ENCODE results near the gene RHEB. TPM values are rescaled to one million over a fixed set of nuclear protein-coding genes. Genes with fewer than 3 reads are reported as not detected.
"Not testable (repeated sequence)": the region's sequence is repeated elsewhere in the genome, so short reads cannot be mapped to it uniquely, and the experiment has no call there.

The RHEB gene
- polyA plus RNA-seq, 10 donors = 77.1 to 108 (median 86.1) TPM

DNA sequence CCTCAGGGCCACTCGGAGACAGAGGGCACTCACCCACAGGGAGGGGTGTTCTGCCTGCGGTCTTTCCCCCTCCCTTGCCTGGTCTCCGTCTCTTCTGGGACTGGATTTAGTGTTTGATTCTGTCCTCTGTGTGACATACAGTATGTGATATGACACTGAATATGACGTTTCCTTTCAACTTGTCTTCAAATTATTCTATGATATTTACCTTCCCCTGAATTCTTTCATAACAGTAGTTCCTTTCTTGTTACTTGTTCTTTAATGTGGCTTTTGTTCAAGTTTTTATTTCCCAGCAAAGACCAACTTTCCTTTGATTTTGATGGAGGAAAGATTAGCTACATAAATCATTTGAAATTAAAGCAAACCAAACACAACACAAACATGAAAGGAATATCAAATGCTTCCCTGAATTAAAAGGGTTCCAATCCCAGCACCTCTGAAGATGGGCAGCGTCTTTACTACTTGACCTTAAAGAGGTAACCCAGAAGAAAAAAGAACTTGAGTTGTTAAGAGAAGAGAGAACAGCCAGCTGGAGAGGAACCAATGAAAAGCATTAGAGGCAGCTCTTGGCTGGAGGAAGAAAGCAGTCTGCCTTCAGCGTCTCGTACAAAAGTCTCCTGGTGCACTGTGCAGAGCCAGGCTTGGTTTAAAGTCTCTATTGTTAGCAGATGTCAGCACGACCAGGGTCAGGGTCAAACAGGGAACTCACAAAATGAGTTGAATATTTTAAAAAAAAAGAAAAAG lies 18.3 kb upstream of the RHEB start:
- DNase-seq = peak in 2 of 3 donors; percentile 59 to 75

DNA sequence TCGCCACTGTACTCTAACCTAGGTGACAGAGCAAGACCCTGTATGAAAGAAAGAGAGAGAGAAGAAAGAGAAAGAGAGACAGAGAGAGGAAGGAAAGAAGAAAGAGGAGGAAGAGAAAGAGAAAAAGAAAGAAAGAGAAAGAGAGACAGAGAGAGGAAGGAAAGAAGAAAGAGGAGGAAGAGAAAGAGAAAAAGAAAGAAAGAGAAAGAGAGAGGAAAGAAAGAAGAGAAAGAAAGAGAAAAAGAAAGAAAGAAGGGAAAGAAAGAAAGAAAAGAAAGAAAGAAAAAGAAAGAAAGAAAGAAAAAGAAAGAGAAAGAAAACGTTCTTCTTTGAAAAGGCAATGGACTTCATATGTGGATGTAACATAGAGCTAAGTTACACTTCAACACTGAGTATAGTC lies 16.5 kb upstream of the RHEB start:
- not testable (repeated sequence) for DNase-seq

DNA sequence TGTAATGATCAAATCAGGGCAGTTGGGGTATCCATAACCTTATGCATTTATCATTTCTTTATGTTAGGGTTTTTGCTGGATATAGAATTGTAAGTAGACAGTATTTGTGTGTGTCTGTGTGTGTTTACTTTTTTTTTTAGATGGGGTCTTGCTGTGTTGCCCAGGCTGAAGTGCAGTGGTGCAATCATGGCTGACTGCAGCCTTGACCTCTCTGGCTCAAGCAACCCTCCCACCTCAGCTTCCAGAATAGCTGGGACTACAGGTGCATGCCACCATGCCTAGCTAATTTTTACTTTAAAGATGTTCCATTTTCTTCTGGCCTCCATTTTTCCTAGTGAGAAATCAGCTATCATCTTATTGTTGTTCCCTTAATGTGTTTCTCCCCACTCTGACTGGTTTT lies 10.1 kb upstream of the RHEB start:
- DNase-seq = no peak

DNA sequence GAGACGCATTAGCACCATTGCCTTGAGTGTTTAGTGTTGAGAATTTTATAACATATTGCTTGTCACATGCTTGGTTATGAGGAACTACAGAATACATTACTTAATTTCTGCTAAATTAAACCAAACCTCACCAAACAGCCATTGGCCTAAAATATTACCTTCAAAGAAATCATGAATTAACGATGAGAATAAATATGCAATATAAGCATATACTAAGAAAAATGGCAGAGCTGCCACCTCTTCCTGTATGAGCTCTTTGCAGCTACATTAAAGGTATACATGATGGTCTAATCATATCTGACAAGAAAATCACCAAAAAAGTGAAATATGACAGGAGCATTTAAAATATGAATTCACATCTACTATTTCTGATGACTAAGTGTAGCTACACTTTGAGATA lies 5.2 kb upstream of the RHEB start:
- no peak for DNase-seq

DNA sequence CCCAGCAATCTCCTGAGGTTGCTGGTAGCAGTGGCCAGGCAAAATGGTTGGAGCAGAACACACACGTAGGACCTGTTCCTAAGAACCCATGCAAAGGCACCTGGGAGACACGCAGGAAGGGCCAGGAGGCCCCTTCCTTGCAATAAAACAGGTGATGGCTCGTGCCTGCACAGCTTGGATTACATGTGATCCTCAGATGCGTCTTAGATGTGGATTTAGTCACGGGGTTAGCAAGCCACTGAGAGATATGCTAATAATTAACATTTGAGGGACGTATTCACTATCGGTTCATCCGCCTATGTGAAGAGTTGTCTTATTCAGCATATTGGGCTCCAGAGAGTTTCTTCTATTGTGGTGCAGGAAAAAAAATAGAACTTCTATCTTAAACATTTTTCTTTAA lies 4.6 kb upstream of the RHEB start:
- DNase-seq = no peak

DNA sequence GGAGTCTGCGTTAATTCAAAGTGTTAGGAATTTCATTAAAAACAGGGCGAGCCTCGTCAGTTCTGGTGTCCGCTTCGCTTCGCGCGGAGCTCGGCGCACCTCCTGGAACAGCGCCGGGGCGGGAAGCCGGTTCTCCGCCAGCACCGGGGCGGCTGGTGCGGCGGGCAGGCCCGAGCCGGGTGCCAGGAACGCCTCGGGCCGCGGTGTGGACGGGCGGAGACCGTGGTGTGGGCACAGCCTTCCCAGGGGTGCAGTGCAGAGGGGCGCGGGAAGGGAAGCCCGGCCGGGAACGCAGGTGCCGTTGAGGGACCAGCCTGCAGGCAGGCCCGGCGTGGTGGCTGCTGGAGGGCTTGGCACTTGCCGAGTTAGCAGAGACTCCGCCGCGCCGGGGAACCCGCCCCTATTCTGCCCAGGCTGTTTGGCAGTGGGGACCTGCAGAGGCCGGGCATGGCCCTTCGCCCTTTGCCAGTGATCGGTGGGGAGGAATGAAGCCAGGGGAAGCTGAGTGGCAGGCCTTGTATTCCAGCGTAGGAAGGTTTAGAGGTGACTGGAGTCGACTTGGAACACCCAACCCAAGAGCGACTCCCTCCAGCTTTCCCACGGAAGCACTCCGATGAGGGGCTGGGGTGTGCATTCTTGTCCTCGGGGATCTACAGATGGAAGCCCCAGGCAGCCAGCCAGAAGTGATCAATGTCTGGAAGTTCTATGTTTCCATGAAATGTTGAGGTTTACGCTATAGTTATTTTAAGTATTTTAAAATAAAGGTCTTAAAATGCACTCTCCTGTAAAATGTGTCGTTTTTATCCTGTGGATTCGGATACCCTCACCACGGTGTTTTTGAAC lies 945 bp upstream of the RHEB start:
- peak in 1 of 3 donors; percentile 70 for DNase-seq

DNA sequence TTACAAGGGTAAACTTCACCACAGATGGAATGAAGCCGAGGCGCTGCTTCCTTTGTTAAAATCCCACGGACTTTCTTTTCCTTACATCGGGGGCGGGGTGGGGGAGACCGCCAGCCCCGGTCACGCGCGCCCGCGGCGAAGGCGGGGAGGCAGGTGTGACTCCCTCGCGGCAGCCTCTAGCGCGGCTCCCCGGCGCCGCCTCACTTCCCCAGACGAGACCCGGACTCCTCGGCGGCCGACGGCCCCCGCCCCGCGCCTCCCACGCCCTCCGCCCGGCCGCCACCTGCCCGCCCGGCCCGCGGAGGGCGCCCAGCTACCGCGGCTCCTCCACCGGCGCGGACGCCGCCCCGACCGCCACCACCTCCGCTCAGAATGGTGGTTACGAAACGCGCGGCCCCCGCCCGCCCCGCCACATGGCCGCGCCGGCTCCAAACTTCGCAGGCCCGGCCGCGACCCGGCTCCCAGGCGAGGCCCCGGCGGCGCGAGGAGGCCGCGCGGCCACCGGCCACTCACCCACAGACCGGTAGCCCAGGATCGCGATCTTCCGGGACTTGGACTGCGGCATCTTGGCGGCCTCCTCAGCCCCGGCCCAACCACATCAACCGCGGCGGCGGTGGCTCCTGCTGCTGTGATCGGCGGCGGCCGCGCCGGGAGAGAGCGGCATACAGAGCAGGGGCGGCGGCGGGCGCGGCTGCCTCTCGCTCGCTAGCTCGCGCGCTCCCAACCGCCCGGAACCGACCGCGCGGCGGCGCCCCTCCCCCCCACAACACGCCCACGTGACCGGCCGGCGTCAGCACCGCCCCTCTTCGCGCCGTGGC lies 539 bp downstream of the RHEB start:
- peak in 2 of 3 donors; percentile 37 to 80 for DNase-seq

DNA sequence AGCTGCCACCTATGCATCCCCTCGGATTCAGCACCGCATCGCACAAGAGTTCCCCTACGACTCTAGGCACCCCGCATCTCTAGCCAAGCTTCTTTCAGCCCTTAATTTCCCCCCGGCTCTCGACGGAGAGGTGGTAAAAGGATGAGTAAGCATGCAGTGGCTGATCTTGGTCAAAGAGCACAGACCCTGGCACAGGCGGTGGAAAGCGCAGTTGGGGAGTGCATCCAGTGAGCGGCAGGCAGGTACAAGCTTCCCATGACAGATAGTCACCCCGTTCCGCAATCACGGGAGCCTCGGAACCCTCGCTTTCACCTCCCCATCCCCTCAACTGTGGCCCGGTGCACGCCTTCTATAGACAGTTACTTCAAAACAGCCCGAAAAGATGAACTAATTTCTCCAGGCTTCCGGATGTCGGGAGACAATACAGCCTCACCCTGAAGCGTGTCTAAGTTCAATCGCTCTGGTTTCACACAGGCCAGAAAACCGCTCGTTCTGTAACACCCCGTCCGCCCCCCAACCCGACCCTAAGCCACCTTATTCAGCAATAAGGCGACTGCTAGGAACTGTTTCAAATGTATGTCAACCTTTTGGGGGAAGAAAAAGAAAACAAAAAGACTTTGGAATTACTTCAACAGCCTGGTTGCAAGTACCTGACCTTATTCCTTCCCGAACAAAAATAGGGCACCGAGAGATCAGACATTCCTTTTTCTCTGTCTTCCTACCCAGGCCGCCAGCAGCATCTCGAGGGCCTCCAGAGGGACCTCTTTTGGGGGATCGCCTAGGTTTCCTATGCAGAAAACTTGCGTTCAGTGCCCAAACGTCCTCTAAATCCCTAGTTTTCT lies 1.4 kb downstream of the RHEB start:
- peak in 2 of 3 donors; percentile 52 to 73 for DNase-seq

DNA sequence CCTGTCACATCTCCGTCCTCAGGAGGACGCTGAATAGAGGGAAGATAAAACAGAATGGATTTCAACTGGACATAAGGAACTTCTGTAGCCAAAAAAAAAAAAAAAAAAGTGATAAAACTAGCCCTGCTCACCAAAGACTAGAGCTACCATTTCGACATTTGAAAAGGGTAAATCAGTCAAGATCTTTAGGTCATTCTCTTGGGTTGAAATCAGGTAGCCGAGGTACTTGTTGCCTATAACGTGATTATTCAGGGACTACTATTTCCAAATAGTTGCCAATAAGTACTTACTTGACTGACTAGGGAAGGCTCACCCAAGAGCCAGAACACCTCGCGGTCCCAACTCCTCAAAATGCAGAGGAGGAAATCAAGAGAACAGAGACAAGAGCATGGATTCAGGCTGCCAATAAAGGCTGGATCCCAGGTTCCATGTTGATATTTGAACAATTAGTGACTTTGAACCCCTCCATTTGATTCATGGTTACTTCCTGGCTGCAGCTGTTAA lies 2.0 kb downstream of the RHEB start:
- DNase-seq = no peak

DNA sequence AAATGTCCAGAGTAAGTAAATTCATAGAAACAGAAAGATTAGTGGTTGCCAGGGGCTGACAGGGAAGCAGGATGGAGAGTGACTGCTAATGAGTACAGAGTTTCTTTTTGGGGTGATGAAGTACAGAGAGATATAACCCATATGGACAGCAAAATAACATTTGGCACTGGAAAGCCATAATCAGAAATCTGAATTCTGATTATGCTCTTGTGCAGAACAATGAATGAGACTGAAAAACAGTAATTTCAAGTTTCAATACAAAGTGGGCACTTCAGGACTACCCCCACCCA lies 4.5 kb downstream of the RHEB start:
- DNase-seq = no peak

DNA sequence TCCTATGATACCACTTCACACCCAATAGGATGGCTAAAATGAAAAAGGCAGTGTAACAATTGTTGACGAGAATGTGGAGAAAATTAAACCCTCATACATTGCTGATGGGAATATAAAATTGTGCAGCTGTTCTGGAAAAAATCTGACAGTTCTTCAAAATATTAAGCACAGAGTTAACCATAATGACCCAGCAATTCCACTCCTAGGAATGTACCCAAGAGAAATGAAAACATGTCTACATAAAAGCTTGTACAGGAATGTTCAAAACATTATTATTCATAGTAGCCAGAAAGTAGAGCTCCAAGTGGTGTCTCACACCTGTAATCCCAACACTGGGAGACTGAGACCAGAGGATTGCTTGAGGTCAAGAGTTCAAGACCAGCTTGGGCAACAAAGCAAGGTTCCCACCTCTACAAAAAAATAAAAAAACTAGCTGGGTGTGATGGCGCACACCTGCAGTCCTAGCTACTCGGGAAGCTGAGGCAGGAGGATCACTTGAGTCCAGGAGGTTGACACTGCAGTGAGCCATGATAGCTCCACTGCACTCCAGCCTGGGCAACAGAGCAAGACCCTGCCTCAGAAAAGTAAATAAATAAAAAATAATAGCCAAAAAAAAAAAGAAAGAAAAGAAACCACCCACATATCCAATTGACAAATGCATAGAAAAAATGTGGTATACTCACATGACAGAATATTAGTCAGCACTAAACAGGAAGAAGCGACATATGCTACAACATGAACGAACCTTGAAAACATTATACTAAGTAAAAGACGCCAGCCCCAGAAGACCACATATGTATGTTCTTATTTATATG lies 5.0 kb downstream of the RHEB start:
- no peak for DNase-seq

DNA sequence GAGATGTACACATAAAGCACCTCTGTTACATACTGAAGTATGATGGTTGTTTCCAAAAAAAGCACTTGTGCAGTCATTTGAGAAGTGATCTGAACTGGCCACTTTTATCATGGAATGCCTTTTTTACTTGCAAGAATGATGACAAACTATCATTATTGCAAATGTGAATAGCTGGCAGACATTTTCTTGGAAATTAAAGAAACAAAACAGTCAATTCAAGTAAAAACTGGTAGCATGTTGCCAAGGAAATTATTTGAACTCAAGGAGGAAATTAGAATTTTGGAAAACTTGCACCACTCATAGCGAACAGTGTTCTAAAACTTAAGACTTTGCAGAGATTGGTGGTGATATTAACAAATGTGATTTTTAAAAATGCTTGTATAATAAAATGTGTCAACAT lies 6.6 kb downstream of the RHEB start:
- DNase-seq = no peak

DNA sequence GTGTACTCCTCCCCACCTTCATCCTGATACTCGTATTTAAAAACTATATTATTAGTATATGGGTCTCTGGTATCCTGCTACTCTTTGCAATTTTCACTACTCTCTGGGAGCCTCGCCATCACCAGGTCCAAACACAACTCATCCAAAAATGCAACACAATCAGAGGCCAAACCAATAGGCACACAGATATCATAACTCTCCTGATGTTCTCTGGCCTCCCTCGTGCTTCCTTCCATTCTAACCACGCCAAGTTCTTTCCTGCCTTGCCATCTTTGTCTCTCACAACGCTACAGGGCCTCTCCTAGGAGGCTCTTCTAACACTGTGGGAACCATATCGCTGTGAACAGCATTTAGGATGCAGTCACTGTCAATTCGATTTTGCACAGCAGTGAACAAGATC lies 7.3 kb downstream of the RHEB start:
- peak in 1 of 3 donors; percentile 37 for DNase-seq

DNA sequence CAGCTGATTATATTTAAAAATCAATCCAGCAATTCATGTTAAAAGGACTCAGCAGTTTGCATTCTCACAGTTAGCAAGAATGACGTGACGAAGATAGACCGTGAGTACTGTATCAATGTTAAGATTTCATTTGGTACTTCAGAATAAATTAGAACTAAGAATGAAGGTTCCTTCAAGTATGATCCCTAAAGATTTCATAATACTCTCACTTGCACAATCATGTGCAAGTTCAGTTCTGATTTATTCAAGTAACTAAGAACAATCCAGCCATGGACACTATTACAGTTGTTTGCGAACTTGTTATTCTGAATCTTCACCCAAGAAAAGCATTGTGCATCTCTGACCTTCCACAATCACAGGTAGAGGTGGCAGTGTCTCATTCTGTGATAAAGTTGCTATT lies 7.7 kb downstream of the RHEB start:
- DNase-seq = no peak

DNA sequence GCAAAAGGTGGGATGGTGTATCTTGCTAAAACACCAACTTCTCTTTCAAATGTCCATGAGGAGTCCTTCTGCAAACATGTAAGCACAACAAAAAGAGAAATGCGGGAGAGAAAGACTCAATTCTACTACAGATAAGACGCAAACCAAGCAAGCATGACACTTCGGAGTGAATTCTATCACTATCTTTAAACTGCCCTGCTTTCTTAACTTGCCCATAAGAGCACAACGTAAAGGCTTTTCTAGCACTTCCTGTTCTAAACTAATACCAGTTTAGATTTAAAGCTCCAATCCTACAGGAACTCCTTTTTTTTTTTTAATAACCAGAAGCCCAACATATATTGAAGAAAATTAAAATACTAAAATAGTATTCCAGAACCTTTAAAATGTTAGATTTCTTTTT lies 8.4 kb downstream of the RHEB start:
- DNase-seq = no peak

DNA sequence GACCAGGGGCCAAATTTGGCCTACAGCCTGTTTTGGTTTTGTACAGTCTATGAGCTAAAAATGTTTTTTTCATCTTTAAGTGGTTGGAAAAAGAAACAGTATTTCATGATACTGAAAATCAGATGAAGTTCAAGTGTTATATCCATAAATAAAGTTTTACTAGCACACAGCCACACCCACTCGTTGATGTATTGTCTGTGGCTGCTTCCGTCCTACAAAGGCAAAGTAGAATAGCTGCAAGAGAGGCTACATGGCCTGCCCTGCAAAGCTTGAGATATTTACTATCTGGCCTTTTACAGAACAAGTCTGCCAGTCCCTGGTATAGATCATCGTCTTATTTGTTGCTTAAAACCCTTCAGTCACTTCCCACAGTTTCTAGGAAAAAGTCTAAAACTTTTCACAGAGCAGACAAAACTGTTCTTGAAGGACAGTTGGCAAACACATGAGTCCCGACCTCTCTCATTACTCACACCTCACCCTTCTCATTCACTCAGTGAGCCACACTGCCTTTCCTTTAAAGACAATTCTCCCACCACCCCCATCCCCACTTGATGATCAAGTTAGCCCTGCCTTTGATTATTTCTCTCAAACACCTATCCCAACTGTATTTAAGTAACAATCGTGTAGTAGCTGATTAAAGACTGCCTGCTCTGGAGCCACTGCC lies 9.9 kb downstream of the RHEB start:
- DNase-seq = no peak

DNA sequence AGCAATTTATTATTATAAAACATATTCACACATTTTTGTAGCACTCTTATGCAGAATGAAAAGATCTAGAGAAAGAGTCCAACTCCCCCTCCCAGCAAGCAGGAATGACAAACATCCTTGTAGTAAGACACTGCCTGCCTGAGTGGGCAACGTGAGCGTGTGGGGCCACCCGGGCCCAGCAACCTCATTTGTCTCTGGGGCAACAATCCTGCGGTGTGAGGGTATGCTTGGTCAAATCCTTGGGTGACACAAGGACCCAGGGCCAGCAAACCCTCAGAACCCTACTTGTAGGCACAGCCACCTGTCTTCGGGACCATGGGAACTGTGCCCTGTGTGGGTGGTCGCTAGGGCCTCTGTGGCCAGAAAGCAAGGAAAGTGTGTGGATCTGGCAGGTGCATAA lies 10.7 kb downstream of the RHEB start:
- no peak for DNase-seq

DNA sequence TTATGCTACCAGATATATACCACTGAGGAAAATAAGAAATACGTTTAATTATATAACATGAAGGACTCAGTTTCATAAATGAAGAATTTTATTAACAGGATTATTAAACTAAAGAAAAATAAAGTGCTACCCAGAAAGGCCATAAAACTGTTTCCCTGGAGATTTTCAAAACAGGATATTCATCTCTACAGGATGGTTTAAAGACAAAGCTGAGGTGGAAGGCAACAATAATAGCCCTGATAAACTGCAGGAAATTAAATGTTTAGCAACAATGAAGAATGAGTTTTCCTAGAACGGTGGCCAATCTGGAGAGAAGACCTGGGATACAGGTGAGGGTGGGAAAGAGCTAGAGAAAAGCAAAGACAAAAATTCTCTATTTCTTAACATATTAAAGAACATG lies 11.9 kb downstream of the RHEB start:
- DNase-seq = no peak

DNA sequence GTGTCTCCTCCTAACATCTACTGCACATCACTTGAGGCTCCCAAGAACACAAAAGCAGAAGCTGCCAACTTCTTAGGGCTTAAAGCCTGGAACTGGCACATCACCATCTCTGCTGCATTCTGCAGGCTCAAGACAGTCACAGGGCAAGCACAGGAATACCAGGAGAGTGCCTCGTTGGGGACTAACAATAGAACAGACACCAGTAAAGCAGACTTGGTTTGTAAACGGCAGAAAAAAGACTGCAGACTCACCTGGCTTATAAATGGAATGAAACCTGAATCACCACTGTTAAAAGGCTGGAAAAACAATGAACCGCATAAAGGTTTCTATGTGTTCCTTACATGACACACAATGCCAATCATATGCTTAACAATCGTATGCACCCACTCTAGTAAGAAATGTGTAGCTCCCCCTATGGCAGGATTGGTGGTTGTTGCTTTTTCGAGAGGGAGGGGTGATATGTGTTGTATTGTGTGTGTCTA lies 12.8 kb downstream of the RHEB start:
- no peak for DNase-seq

All from muscle of back (tissue), 11 donors.